ENCODE data around the gene SIGLEC11.

DNA sequence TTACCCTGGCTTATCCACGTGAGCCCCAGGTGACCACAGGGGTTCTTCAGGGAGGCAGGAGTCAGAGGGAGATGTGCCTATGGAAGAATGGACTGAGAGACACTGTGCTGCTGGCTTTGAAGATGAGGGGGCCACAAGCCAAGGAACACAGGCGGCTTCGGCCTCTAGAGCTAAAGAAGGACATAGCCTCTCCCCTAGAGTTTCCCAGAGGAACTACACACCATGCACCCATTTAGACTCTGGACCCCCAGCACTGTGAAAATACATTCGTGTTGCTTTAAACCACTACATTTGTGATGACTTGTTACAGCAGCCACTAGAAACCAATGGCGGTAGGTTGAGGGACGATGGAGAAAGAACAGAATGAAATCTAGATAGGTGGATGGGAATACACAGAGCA lies 45.7 kb downstream of the SIGLEC11 start:
- TF ChIP-seq, protein P1, sequence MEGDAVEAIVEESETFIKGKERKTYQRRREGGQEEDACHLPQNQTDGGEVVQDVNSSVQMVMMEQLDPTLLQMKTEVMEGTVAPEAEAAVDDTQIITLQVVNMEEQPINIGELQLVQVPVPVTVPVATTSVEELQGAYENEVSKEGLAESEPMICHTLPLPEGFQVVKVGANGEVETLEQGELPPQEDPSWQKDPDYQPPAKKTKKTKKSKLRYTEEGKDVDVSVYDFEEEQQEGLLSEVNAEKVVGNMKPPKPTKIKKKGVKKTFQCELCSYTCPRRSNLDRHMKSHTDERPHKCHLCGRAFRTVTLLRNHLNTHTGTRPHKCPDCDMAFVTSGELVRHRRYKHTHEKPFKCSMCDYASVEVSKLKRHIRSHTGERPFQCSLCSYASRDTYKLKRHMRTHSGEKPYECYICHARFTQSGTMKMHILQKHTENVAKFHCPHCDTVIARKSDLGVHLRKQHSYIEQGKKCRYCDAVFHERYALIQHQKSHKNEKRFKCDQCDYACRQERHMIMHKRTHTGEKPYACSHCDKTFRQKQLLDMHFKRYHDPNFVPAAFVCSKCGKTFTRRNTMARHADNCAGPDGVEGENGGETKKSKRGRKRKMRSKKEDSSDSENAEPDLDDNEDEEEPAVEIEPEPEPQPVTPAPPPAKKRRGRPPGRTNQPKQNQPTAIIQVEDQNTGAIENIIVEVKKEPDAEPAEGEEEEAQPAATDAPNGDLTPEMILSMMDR (IDR thresholded peaks at IDR 0.05), result no peak
- TF ChIP-seq POLR2AphosphoS5 (IDR thresholded peaks at IDR 0.05) (no peak), POLR2A (IDR thresholded peaks at IDR 0.05) (no peak)
